Liver (tissue), 9 donors: Measurements from ENCODE around the gene HES5. TPM values are rescaled to one million over a fixed set of nuclear protein-coding genes. Genes with fewer than 3 reads are reported as not detected.

Experiments
- DNase-seq: peaks from one replicate; pipeline ENCODE4 v3.0.0-alpha.2; 2017; ENCODE audit warnings: low spot score
- H3K27ac ChIP-seq, 2 donors: one replicate each; pipeline ENCODE4 v1.7.0; 2013; ENCODE audit warnings: inconsistent platforms in 2 of 2, low read length in 2 of 2, control low read depth in 1 of 2, low read depth in 1 of 2, mild to moderate bottlenecking in 1 of 2
- H3K27me3 ChIP-seq, 4 donors: one replicate each; pipeline versions ENCODE4 v1.6.1 to v1.7.0; 2013; ENCODE audit warnings: low read length in 3 of 4, inconsistent platforms in 1 of 4, mild to moderate bottlenecking in 1 of 4, moderate library complexity in 1 of 4; ENCODE audit not compliant: control insufficient read depth in 4 of 4, insufficient read depth in 4 of 4
- H3K36me3 ChIP-seq, 4 donors: one replicate each; pipeline versions ENCODE4 v1.6.1 to v1.7.0; 2013; ENCODE audit warnings: low read length in 3 of 4, mild to moderate bottlenecking in 3 of 4, low read depth in 1 of 4, moderate library complexity in 1 of 4; ENCODE audit not compliant: control insufficient read depth in 4 of 4, insufficient read depth in 3 of 4
- H3K4me1 ChIP-seq, 4 donors: one replicate each; pipeline versions ENCODE4 v1.6.1 to v1.7.0; 2013; ENCODE audit warnings: low read length in 3 of 4, mild to moderate bottlenecking in 3 of 4, moderate library complexity in 1 of 4; ENCODE audit not compliant: control insufficient read depth in 4 of 4, insufficient read depth in 4 of 4
- H3K4me3 ChIP-seq, 3 donors: one replicate each; pipeline versions ENCODE4 v1.6.1 to v1.7.0; 2013; ENCODE audit warnings: low read length in 3 of 3, control low read depth in 1 of 3, low read depth in 1 of 3, mild to moderate bottlenecking in 1 of 3
- H3K9ac ChIP-seq, 2 donors: one replicate each; pipeline ENCODE4 v1.7.0; 2013; ENCODE audit warnings: low read length in 2 of 2, mild to moderate bottlenecking in 2 of 2, moderate library complexity in 2 of 2, control low read depth in 1 of 2, low read depth in 1 of 2
- H3K9me3 ChIP-seq, 4 donors: one replicate each; pipeline versions ENCODE4 v1.6.1 to v1.7.0; 2013; ENCODE audit warnings: low read length in 3 of 4; ENCODE audit not compliant: control insufficient read depth in 4 of 4
- EGR1 ChIP-seq, 2 donors: IDR thresholded peaks; 2 replicates each; pipeline ENCODE4 v1.6.1; 2016 to 2018; ENCODE audit warnings: antibody characterized with exemption in 2 of 2, low read depth in 2 of 2
- FOXA1 ChIP-seq: IDR thresholded peaks from 2 replicates; pipeline ENCODE4 v1.6.1; 2016; ENCODE audit warnings: antibody characterized with exemption
- GABPA ChIP-seq, 2 donors: IDR thresholded peaks in 1 of 2; conservative IDR thresholded peaks in 1 of 2; 2 replicates each; pipeline ENCODE4 v1.6.1; 2016; ENCODE audit warnings: antibody characterized with exemption in 2 of 2, mild to moderate bottlenecking in 1 of 2, moderate library complexity in 1 of 2
- HNF4A ChIP-seq, 2 donors: conservative IDR thresholded peaks; 2 replicates each; pipeline ENCODE4 v1.6.1; 2016; ENCODE audit warnings: antibody characterized with exemption in 2 of 2, mild to moderate bottlenecking in 2 of 2
- REST ChIP-seq: IDR thresholded peaks from 2 replicates; pipeline ENCODE4 v1.6.1; 2016; ENCODE audit warnings: antibody characterized with exemption, mild to moderate bottlenecking
- RXRA ChIP-seq, 2 donors: IDR thresholded peaks; 2 replicates each; pipeline ENCODE4 v1.6.1; 2017 to 2018; ENCODE audit warnings: antibody characterized with exemption in 2 of 2, mild to moderate bottlenecking in 1 of 2
- SP1 ChIP-seq: IDR thresholded peaks from 2 replicates; pipeline ENCODE4 v1.6.1; 2018; ENCODE audit warnings: antibody characterized with exemption, mild to moderate bottlenecking
- TAF1 ChIP-seq: conservative IDR thresholded peaks from 2 replicates; pipeline ENCODE4 v1.6.1; 2016; ENCODE audit warnings: antibody characterized with exemption, mild to moderate bottlenecking
- YY1 ChIP-seq: IDR thresholded peaks from 2 replicates; pipeline ENCODE4 v1.6.1; 2016; ENCODE audit warnings: antibody characterized with exemption, mild to moderate bottlenecking
- WGBS: extraction: QIAGEN DNeasy Blood & Tissue Kit; methylation state at CpG from one replicate; pipeline ENCODE4 v1.1.7; 2013; 5-methylcytosine and 5-hydroxymethylcytosine counted together
- polyA plus RNA-seq, 2 donors: library from polyadenylated mRNA; stranded (reverse) in 1 of 2; unstranded in 1 of 2; fragments of 200-250 nt in 1 of 2; fragments of >200 nt in 1 of 2; fragmentation: Nextera tagmentation in 1 of 2; extraction: Ambion mirVana in 1 of 2; gene quantifications; one replicate each; pipeline versions ENCODE4 v1.2.1 to v1.2.3, GENCODE V29; 2013 to 2015
- total RNA-seq, 2 donors: library from RNA; depleted of rRNA; stranded (reverse); fragments of >200 nt; gene quantifications; one replicate each; pipeline ENCODE4 v1.2.3, GENCODE V29; 2014
- TF ChIP-seq, protein P1 (sequence below): fragments of 150-350 bp; IDR thresholded peaks from 2 replicates; pipeline ENCODE4 v1.5.1; 2017; ENCODE audit warnings: improper control_type of control experiment, low read depth, low read length; ENCODE audit not compliant: missing input control
- TF ChIP-seq, protein P2 (sequence below): IDR thresholded peaks from 2 replicates; pipeline ENCODE4 v1.6.1; 2016; ENCODE audit warnings: antibody characterized with exemption
- TF ChIP-seq, protein P3 (sequence below): IDR thresholded peaks from 2 replicates; pipeline ENCODE4 v1.6.1; 2016; ENCODE audit warnings: antibody characterized with exemption
- donor health status: healthy.
- donor health status: healthy.
- donor health status: healthy.
- donor health status: healthy.
- donor health status: healthy.

The HES5 gene
- total and polyA plus RNA-seq, 4 donors, result 0.08 to 0.93 TPM; not detected in 2

- TF ChIP-seq, protein P1, sequence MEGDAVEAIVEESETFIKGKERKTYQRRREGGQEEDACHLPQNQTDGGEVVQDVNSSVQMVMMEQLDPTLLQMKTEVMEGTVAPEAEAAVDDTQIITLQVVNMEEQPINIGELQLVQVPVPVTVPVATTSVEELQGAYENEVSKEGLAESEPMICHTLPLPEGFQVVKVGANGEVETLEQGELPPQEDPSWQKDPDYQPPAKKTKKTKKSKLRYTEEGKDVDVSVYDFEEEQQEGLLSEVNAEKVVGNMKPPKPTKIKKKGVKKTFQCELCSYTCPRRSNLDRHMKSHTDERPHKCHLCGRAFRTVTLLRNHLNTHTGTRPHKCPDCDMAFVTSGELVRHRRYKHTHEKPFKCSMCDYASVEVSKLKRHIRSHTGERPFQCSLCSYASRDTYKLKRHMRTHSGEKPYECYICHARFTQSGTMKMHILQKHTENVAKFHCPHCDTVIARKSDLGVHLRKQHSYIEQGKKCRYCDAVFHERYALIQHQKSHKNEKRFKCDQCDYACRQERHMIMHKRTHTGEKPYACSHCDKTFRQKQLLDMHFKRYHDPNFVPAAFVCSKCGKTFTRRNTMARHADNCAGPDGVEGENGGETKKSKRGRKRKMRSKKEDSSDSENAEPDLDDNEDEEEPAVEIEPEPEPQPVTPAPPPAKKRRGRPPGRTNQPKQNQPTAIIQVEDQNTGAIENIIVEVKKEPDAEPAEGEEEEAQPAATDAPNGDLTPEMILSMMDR, result no peak
- no peak for TF ChIP-seq YY1
- TF ChIP-seq, protein P2, sequence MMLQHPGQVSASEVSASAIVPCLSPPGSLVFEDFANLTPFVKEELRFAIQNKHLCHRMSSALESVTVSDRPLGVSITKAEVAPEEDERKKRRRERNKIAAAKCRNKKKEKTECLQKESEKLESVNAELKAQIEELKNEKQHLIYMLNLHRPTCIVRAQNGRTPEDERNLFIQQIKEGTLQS, result no peak
Measured at GRCh38 chr1:2496746-2497145, 33.3 kb downstream of the HES5 start (continued).

GRCh38 chr1:2496087-2496622 is 33.9 kb downstream of the HES5 start:
- no peaks in the 10 kb centered on the region for H3K36me3 ChIP-seq
- H3K9me3 ChIP-seq, result no peaks in the 10 kb centered on the region
- TF ChIP-seq SP1 (no peak), FOXA1 (no peak), YY1 (no peak), GABPA (IDR thresholded peaks at IDR 0.05 in 1 of 2, conservative IDR thresholded peaks at IDR 0.05 in 1 of 2) (no peak), HNF4A (conservative IDR thresholded peaks at IDR 0.05) (no peak), RXRA (IDR thresholded peaks at IDR 0.05) (no peak), REST (no peak), EGR1 (IDR thresholded peaks at IDR 0.05; ENCODE audit: low read depth in 2 of 2) (no peak), TAF1 (no peak)
- TF ChIP-seq, protein P3, sequence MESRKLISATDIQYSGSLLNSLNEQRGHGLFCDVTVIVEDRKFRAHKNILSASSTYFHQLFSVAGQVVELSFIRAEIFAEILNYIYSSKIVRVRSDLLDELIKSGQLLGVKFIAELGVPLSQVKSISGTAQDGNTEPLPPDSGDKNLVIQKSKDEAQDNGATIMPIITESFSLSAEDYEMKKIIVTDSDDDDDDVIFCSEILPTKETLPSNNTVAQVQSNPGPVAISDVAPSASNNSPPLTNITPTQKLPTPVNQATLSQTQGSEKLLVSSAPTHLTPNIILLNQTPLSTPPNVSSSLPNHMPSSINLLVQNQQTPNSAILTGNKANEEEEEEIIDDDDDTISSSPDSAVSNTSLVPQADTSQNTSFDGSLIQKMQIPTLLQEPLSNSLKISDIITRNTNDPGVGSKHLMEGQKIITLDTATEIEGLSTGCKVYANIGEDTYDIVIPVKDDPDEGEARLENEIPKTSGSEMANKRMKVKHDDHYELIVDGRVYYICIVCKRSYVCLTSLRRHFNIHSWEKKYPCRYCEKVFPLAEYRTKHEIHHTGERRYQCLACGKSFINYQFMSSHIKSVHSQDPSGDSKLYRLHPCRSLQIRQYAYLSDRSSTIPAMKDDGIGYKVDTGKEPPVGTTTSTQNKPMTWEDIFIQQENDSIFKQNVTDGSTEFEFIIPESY, result no peak
- TF ChIP-seq, protein P1, result no peak
- no peak overlapping the region for H3K27ac ChIP-seq
- H3K4me1 ChIP-seq, result peaks cover 6 to 11% (median 10%) of the 10 kb centered on the region in 4 donors
- WGBS, result 89% methylated on average over 28 of the region's 28 CpGs
- H3K27me3 ChIP-seq, result no peaks in the 10 kb centered on the region
- DNase-seq, result no peak
- no peak overlapping the region for H3K4me3 ChIP-seq
- H3K9ac ChIP-seq, result no peak overlapping the region
